Tongue (tissue), 2 donors: ENCODE data around the gene TPO. TPM values are rescaled to one million over a fixed set of nuclear protein-coding genes. Genes with fewer than 3 reads are reported as not detected.
"Not testable (repeated sequence)": the region's sequence is repeated elsewhere in the genome, so short reads cannot be mapped to it uniquely, and the experiment has no call there.

ENCODE experiments used
- DNase-seq: peaks from one replicate; pipeline ENCODE4 v3.0.0-alpha.2; 2015
- total RNA-seq: library from RNA; depleted of rRNA; stranded (reverse); fragments of >200 nt; gene quantifications from one replicate; pipeline ENCODE4 v1.2.3, GENCODE V29; 2014

TPO gene
- total RNA-seq, 1 donor from 2014 or later, result 4.4 TPM

- no peak for DNase-seq
These were observed 73.4 kb downstream of the TPO start for GRCh38 chr2:1486670-1487069.

- DNase-seq, result no peak
These were observed 74.5 kb downstream of the TPO start for GRCh38 chr2:1487758-1488157.

GRCh38 chr2:1488181-1488671 is 75.0 kb downstream of the TPO start:
- no peak for DNase-seq

- DNase-seq, result no peak
These were observed 75.6 kb downstream of the TPO start for GRCh38 chr2:1488851-1489250.

GRCh38 chr2:1489486-1489885 is 76.2 kb downstream of the TPO start:
- no peak for DNase-seq

- not testable (repeated sequence) for DNase-seq
These were observed 77.1 kb downstream of the TPO start for GRCh38 chr2:1490381-1490780.

GRCh38 chr2:1491751-1492150 is 78.5 kb downstream of the TPO start:
- no peak for DNase-seq

- DNase-seq, result not testable (repeated sequence)
These were observed 79.0 kb downstream of the TPO start for GRCh38 chr2:1492231-1492630.

- DNase-seq, result no peak
These were observed 79.6 kb downstream of the TPO start for GRCh38 chr2:1492711-1493430.

GRCh38 chr2:1493431-1494126 is 80.3 kb downstream of the TPO start:
- no peak for DNase-seq

- DNase-seq, result no peak
These were observed 81.0 kb downstream of the TPO start for GRCh38 chr2:1494257-1494656.

GRCh38 chr2:1494906-1495305 is 81.6 kb downstream of the TPO start:
- DNase-seq, result no peak

GRCh38 chr2:1495676-1496358 is 82.6 kb downstream of the TPO start:
- DNase-seq, result no peak

- DNase-seq, result no peak
These were observed 83.1 kb downstream of the TPO start for GRCh38 chr2:1496359-1496821.

GRCh38 chr2:1497122-1497611 is 83.9 kb downstream of the TPO start:
- DNase-seq, result no peak

- no peak for DNase-seq
These were observed 84.9 kb downstream of the TPO start for GRCh38 chr2:1498176-1498575.

- no peak for DNase-seq
These were observed 86.0 kb downstream of the TPO start for GRCh38 chr2:1499033-1499795.

- no peak for DNase-seq
These were observed 88.0 kb downstream of the TPO start for GRCh38 chr2:1501038-1501851.

GRCh38 chr2:1501991-1502390 is 88.7 kb downstream of the TPO start:
- no peak for DNase-seq

- no peak for DNase-seq
These were observed 89.6 kb downstream of the TPO start for GRCh38 chr2:1502891-1503304.
